ENCODE measurements around the gene MACROD2. TPM values are rescaled to one million over a fixed set of nuclear protein-coding genes. Genes with fewer than 3 reads are reported as not detected.

Gene MACROD2
- total RNA-seq, 4 donors from 2014 or later, result 2.1 to 28.1 (median 12.6) TPM

- Histone ChIP-seq H3K36me3 (no peaks in the 10 kb centered on the region), H3K4me3 (no peak overlapping the region), H3K27ac (no peak overlapping the region), H3K9me3 (no peaks in the 10 kb centered on the region), H3K4me1 (no peaks in the 10 kb centered on the region), H3K27me3 (no peaks in the 10 kb centered on the region)
- intact Hi-C loops (cut with DNase I; ENCODE audit: low total_unique reads), result no loop called here
- no peak for TF ChIP-seq POLR2A (IDR thresholded peaks at IDR 0.05)
- TF ChIP-seq, protein P1, sequence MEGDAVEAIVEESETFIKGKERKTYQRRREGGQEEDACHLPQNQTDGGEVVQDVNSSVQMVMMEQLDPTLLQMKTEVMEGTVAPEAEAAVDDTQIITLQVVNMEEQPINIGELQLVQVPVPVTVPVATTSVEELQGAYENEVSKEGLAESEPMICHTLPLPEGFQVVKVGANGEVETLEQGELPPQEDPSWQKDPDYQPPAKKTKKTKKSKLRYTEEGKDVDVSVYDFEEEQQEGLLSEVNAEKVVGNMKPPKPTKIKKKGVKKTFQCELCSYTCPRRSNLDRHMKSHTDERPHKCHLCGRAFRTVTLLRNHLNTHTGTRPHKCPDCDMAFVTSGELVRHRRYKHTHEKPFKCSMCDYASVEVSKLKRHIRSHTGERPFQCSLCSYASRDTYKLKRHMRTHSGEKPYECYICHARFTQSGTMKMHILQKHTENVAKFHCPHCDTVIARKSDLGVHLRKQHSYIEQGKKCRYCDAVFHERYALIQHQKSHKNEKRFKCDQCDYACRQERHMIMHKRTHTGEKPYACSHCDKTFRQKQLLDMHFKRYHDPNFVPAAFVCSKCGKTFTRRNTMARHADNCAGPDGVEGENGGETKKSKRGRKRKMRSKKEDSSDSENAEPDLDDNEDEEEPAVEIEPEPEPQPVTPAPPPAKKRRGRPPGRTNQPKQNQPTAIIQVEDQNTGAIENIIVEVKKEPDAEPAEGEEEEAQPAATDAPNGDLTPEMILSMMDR (IDR thresholded peaks at IDR 0.05), result no peak
- DNase-seq, result no peak
These were observed 1325.6 kb downstream of the MACROD2 start for GRCh38 chr20:15320941-15321340.

- Histone ChIP-seq H3K4me3 (no peak overlapping the region), H3K36me3 (no peaks in the 10 kb centered on the region), H3K9me3 (no peaks in the 10 kb centered on the region), H3K27ac (no peak overlapping the region), H3K4me1 (no peaks in the 10 kb centered on the region), H3K27me3 (no peaks in the 10 kb centered on the region)
- intact Hi-C loops (cut with DNase I; ENCODE audit: low total_unique reads), result no loop called here
- DNase-seq, result no peak
- TF ChIP-seq POLR2A (IDR thresholded peaks at IDR 0.05), result no peak
- TF ChIP-seq, protein P1 (IDR thresholded peaks at IDR 0.05), result no peak
These were observed 1331.8 kb downstream of the MACROD2 start for GRCh38 chr20:15327123-15327522.

DNA sequence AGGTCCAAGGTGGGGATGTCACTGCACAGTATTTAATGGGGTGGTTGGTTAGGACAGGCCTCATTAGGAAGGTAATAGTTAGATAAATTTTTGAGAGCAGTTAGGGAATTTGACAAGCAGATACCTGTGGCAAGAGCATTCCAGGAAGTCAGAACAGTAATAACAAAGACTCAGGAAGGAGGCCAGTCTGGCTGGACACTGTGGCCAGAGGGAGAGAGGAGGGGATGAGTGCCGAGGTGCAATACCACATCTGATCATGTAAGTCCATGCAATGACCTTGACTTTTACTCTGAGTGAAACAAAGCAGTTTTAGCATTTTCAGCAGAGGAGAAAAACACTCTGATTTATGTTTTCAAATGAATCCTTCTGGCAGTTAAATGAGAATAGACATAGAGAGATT is 1332.8 kb downstream of the MACROD2 start:
- Histone ChIP-seq H3K27me3 (no peaks in the 10 kb centered on the region), H3K27ac (no peak overlapping the region), H3K36me3 (no peaks in the 10 kb centered on the region), H3K9me3 (no peaks in the 10 kb centered on the region), H3K4me1 (no peaks in the 10 kb centered on the region), H3K4me3 (no peak overlapping the region)
- DNase-seq, result no peak
- intact Hi-C loops (cut with DNase I; ENCODE audit: low total_unique reads), result no loop called here
- TF ChIP-seq, protein P1 (IDR thresholded peaks at IDR 0.05), result no peak

DNA sequence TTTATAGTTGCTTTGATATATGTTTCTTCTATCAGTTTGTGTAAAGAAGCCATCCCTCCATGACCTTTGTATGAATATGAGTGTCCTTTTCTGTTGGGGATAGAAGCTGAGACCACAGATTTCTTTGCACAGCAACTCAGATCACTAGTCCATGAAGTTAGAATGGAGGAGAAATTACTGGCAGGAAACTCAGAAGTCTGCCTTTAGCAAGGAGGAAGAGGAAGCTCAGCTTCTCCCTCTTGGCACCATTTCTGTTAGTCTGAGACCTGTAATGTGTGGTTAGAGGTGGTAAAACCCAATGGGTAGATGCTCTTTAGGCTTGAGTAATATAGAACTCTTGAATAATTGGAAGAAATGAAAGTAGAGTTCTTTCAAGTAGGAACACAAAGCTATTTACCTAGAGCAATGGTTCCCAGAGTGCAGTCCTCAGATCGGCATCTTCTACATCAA is 1337.4 kb downstream of the MACROD2 start:
- intact Hi-C loops (cut with DNase I; ENCODE audit: low total_unique reads), result no loop called here
- no peak for DNase-seq
- Histone ChIP-seq H3K36me3 (no peaks in the 10 kb centered on the region), H3K4me3 (no peak overlapping the region), H3K9me3 (no peaks in the 10 kb centered on the region), H3K27me3 (no peaks in the 10 kb centered on the region), H3K4me1 (no peaks in the 10 kb centered on the region), H3K27ac (no peak overlapping the region)
- TF ChIP-seq, protein P1 (IDR thresholded peaks at IDR 0.05), result no peak
- TF ChIP-seq POLR2A (IDR thresholded peaks at IDR 0.05), result no peak

- Histone ChIP-seq H3K4me1 (no peaks in the 10 kb centered on the region), H3K27me3 (no peaks in the 10 kb centered on the region), H3K36me3 (no peaks in the 10 kb centered on the region), H3K9me3 (no peaks in the 10 kb centered on the region), H3K4me3 (no peak overlapping the region), H3K27ac (no peak overlapping the region)
- TF ChIP-seq, protein P1 (IDR thresholded peaks at IDR 0.05), result no peak
- no peak for TF ChIP-seq POLR2A (IDR thresholded peaks at IDR 0.05)
- intact Hi-C loops (cut with DNase I; ENCODE audit: low total_unique reads), result no loop called here
- no peak for DNase-seq
These were observed 1337.9 kb downstream of the MACROD2 start for GRCh38 chr20:15333170-15333569.

Data from uterus (tissue), 4 donors.